GM18907 (cell line): ENCODE measurements around the gene PSMD7.
"Not testable (repeated sequence)": the region's sequence is repeated elsewhere in the genome, so short reads cannot be mapped to it uniquely, and the experiment has no call there.

Experiments
- ATAC-seq: cut with Tn5 transposase; IDR thresholded peaks from one replicate; pipeline ENCODE4 v1.9.1; 2021; ENCODE audit warnings: mild to moderate bottlenecking, moderate library complexity; ENCODE audit not compliant: unreplicated experiment

Gene PSMD7

GRCh38 chr16:74353038-74353437 is 56.4 kb downstream of the PSMD7 start:
- not testable (repeated sequence) for ATAC-seq
